PC-9 (cell line): ENCODE results near the gene ZNF618. TPM values are rescaled to one million over a fixed set of nuclear protein-coding genes. Genes with fewer than 3 reads are reported as not detected.

Experiments used
- BruUV-seq: library from RNA; stranded (reverse); fragments of 400-500 nt; replicated peaks from 2 replicates; lab custom pipeline; 2021; lab: Mats Ljungman, UMichigan
- CTCF ChIA-PET: fragments of 300-600 bp; sonication (Branson Sonifier 250); formaldehyde crosslinking; loops from one replicate; lab custom pipeline; 2022; ENCODE audit warnings: antibody characterized with exemption; lab: Charles Lee
- POLR2A ChIA-PET: fragments of 300-600 bp; sonication (Branson Sonifier 250); formaldehyde crosslinking; loops from one replicate; lab custom pipeline; 2022; ENCODE audit warnings: antibody characterized with exemption; ENCODE audit not compliant: unreplicated experiment; lab: Charles Lee
- DNase-seq, 2 experiments: peaks; one replicate each; pipeline versions ENCODE4 v3.0.0 to v3.0.0-alpha.2; 2015 to 2022; ENCODE audit warnings: mixed read lengths in 1 of 2
- H2AFZ ChIP-seq: fragments of 200-600 bp; sonication (generic); 2 replicates; pipeline ENCODE4 v1.8.1; 2017; ENCODE audit warnings: antibody characterized with exemption
- H3F3A ChIP-seq: fragments of 200-600 bp; sonication (generic); 2 replicates; pipeline ENCODE4 v1.8.1; 2017; ENCODE audit warnings: antibody characterized with exemption, mild to moderate bottlenecking, low read depth; ENCODE audit not compliant: insufficient read depth
- H3K27ac ChIP-seq: fragments of 200-600 bp; sonication (generic); 2 replicates; pipeline ENCODE4 v1.6.1; 2016; ENCODE audit warnings: mixed run types
- H3K27me3 ChIP-seq: fragments of 200-600 bp; sonication (generic); 2 replicates; pipeline ENCODE4 v1.6.1; 2016; ENCODE audit warnings: low read depth, mixed run types; ENCODE audit not compliant: insufficient read depth
- H3K36me3 ChIP-seq: fragments of 200-600 bp; sonication (generic); 2 replicates; pipeline ENCODE4 v1.6.1; 2016; ENCODE audit warnings: low read depth, mixed run types
- H3K4me1 ChIP-seq: fragments of 200-600 bp; sonication (generic); replicated peaks from 2 replicates; pipeline ENCODE4 v1.6.1; 2016; ENCODE audit warnings: mixed run types; ENCODE audit not compliant: insufficient read depth
- H3K4me2 ChIP-seq: fragments of 200-600 bp; sonication (generic); 2 replicates; pipeline ENCODE4 v1.6.1; 2017; ENCODE audit warnings: mixed run types
- H3K4me3 ChIP-seq: fragments of 200-600 bp; sonication (generic); 2 replicates; pipeline ENCODE4 v1.6.1; 2016; ENCODE audit warnings: mixed run types
- H3K79me2 ChIP-seq: fragments of 200-600 bp; sonication (generic); 2 replicates; pipeline ENCODE4 v1.6.1; 2017; ENCODE audit warnings: low read depth, mixed run types
- H3K9me2 ChIP-seq: fragments of 200-600 bp; sonication (generic); 2 replicates; pipeline ENCODE4 v1.8.1; 2017; ENCODE audit warnings: mild to moderate bottlenecking; ENCODE audit not compliant: insufficient read depth
- H3K9me3 ChIP-seq: fragments of 200-600 bp; sonication (generic); 2 replicates; pipeline ENCODE4 v1.8.1; 2016; ENCODE audit warnings: low read depth; ENCODE audit not compliant: insufficient read depth
- H4K20me1 ChIP-seq: fragments of 200-600 bp; sonication (generic); 2 replicates; pipeline ENCODE4 v1.8.1; 2017; ENCODE audit not compliant: insufficient read depth
- EZH2 ChIP-seq: fragments of 200-600 bp; sonication (generic); IDR thresholded peaks from 2 replicates; pipeline ENCODE4 v1.8.0; 2017; ENCODE audit warnings: antibody characterized with exemption, low read depth
- intact Hi-C: fragments of 100-400 bp; cut with micrococcal nuclease; formaldehyde crosslinking; loops from one replicate; pipeline ENCODE4 v1.10.0; 2022; ENCODE audit not compliant: unreplicated experiment
- total RNA-seq: library from RNA; stranded (reverse); gene quantifications from 2 replicates; pipeline ENCODE4 v1.2.3, GENCODE V29; 2021
- TF ChIP-seq, protein P1 (sequence below): fragments of 200-600 bp; sonication (generic); conservative IDR thresholded peaks from 2 replicates; pipeline ENCODE4 v1.6.1; 2017; ENCODE audit warnings: mixed run types, antibody characterized with exemption, mild to moderate bottlenecking, moderate library complexity

The ZNF618 gene
- total RNA-seq, 1 experiment from 2014 or later = 0.20 TPM

DNA sequence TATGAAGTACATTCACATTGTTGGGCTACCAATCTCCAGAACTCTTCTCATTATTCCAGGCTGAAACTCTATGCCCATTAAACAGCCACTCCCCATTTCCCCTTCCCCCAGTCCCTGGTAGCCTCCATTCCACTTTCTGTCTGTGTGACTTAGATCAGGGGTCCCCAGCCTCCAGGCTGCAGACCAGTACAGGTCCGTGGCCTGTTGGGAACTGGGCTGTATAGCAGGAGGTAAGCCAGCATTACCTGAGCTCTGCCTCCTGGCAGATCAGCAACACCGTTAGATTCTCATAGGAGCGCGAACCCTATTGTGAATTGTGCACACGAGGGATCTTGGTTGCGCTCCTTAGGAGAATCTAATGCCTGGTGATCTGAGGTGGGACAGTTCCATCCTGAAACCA, 23.1 kb downstream of the ZNF618 start:
- DNase-seq = no peak
- ChIA-PET CTCF (no interaction called here), POLR2A (no interaction called here)
- no TSS peak for BruUV-seq
- Histone ChIP-seq H3F3A (no peaks in the 10 kb centered on the region), H3K27me3 (peaks cover 66% of the 10 kb centered on the region), H3K4me1 (no peaks in the 10 kb centered on the region), H4K20me1 (no peaks in the 10 kb centered on the region; the same call in 1 of the 2 replicates), H3K79me2 (no peaks in the 10 kb centered on the region), H3K36me3 (no peaks in the 10 kb centered on the region), H3K4me3 (no peak overlapping the region), H3K9me2 (no peaks in the 10 kb centered on the region), H2AFZ (no peak overlapping the region), H3K27ac (no peak overlapping the region), H3K9me3 (peaks cover 7% of the 10 kb centered on the region; the same call in 1 of the 2 replicates), H3K4me2 (no peak overlapping the region)
- TF ChIP-seq, protein P1, sequence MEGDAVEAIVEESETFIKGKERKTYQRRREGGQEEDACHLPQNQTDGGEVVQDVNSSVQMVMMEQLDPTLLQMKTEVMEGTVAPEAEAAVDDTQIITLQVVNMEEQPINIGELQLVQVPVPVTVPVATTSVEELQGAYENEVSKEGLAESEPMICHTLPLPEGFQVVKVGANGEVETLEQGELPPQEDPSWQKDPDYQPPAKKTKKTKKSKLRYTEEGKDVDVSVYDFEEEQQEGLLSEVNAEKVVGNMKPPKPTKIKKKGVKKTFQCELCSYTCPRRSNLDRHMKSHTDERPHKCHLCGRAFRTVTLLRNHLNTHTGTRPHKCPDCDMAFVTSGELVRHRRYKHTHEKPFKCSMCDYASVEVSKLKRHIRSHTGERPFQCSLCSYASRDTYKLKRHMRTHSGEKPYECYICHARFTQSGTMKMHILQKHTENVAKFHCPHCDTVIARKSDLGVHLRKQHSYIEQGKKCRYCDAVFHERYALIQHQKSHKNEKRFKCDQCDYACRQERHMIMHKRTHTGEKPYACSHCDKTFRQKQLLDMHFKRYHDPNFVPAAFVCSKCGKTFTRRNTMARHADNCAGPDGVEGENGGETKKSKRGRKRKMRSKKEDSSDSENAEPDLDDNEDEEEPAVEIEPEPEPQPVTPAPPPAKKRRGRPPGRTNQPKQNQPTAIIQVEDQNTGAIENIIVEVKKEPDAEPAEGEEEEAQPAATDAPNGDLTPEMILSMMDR = no peak
- no peak for TF ChIP-seq EZH2
- intact Hi-C loops = no loop called here

DNA sequence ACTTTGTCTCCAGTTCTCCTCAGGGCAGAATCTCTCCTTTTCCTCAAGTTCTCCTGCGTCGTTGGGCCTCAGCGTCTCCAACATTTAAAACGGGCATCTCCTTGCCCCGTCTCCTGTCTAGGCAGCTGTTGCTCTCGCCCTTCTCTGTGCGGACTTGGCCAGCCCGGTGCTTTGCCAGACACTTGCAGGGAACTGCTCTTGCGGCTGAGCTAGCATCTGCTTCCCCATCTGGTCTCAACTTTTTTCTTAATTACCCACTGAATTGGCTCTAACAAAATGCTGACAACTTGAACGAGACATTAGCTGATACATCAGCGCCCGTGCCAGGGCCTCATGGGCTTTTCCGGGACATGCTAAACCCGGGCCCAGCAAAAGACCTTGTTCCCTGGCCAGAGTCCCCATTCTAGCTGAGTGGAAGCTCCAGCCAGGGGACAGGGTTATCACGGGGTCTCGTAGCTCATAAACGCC, 25.1 kb downstream of the ZNF618 start:
- Histone ChIP-seq H3F3A (no peaks in the 10 kb centered on the region), H3K4me1 (no peaks in the 10 kb centered on the region), H2AFZ (no peak overlapping the region), H3K36me3 (no peaks in the 10 kb centered on the region), H4K20me1 (no peaks in the 10 kb centered on the region; the same call in 1 of the 2 replicates), H3K79me2 (no peaks in the 10 kb centered on the region), H3K4me2 (no peak overlapping the region), H3K27ac (no peak overlapping the region), H3K9me3 (peaks cover 7% of the 10 kb centered on the region; the same call in 1 of the 2 replicates), H3K27me3 (peaks cover 82% of the 10 kb centered on the region), H3K4me3 (no peak overlapping the region), H3K9me2 (no peaks in the 10 kb centered on the region)
- ChIA-PET CTCF (no interaction called here), POLR2A (interaction anchor here (0.5 kb wide), 1 partner anchor 222 kb away, joined by 7 read pairs; no protein-coding TSS in a partner anchor)
- BruUV-seq = no TSS peak
- intact Hi-C loops = no loop called here
- TF ChIP-seq, protein P1 = no peak
- TF ChIP-seq EZH2 = no peak
- DNase-seq = no peak

DNA sequence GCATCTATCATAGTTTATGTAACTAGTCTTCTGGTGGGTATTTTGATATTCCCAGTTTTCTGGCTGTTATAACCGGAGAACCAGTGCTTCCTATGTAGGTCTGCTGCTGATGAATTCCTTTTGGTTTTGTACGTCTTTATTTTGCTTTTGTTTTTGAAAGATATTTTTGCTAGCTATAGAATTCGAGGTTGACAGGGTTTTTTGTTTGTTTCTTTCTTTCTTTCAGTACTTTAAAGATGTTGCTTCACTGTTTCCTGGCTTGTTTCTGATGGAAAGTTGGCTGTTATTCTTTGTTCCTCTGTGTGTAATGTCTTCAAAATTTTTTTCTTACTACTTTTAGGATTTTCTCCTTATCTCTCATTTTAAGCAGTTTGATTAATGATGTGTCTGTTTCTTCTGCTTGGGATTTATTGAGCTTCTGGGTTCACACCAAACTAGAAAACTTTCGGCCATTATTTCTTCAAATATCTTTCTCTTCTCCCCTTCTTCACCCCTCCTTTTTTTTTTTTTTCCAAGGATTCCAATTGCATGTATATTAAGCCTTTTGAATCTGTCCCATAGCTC, 27.5 kb downstream of the ZNF618 start:
- no peaks in the 10 kb centered on the region for H3K9me2 ChIP-seq
- no peak overlapping the region for H2AFZ ChIP-seq
- TF ChIP-seq, protein P1 = no peak
- no peak for TF ChIP-seq EZH2
- H3K4me1 ChIP-seq = no peaks in the 10 kb centered on the region
- peaks cover 90% of the 10 kb centered on the region for H3K27me3 ChIP-seq
- no peak overlapping the region for H3K4me3 ChIP-seq
- H3K27ac ChIP-seq = no peak overlapping the region
- no peak for DNase-seq
- no peaks in the 10 kb centered on the region for H3K36me3 ChIP-seq
- no peaks in the 10 kb centered on the region for H3K79me2 ChIP-seq
- no peak overlapping the region for H3K4me2 ChIP-seq
- POLR2A ChIA-PET = interaction anchor here (0.6 kb wide), 1 partner anchor 493 kb away, joined by 3 read pairs; the partner anchor contains the start of genes C9orf43 and POLE3
- no peaks in the 10 kb centered on the region for H3F3A ChIP-seq
- no peaks in the 10 kb centered on the region; the same call in 1 of the 2 replicates for H4K20me1 ChIP-seq
- CTCF ChIA-PET = no interaction called here
- H3K9me3 ChIP-seq = peaks cover 7% of the 10 kb centered on the region; the same call in 1 of the 2 replicates
- intact Hi-C loops = no loop called here
- BruUV-seq = no TSS peak
